ENCODE data around the gene TBC1D8. TPM values are rescaled to one million over a fixed set of nuclear protein-coding genes. Genes with fewer than 3 reads are reported as not detected.

TBC1D8 gene
- total and polyA plus RNA-seq, 9 of the 15 experiments (the other 6 are each of a cell fraction or from before 2014, with no cell fraction given), result 0.36 to 1.3 (median 0.82) TPM

GRCh38 chr2:101038455-101039255 lies 112.5 kb downstream of the TBC1D8 start (continued):
- TF ChIP-seq SMAD3 (CRISPR knock-in tag; conservative IDR thresholded peaks at IDR 0.05), result no peak
- no peak for TF ChIP-seq KDM4B (IDR thresholded peaks at IDR 0.05; ENCODE audit: borderline replicate concordance in 2 of 2, low read depth in 1 of 2)
- no peak for TF ChIP-seq KAT7 (CRISPR knock-in tag; IDR thresholded peaks at IDR 0.05; ENCODE audit: borderline replicate concordance)
- no peak for TF ChIP-seq SREBF2 (CRISPR knock-in tag; IDR thresholded peaks at IDR 0.05)
- TF ChIP-seq ATF3 (IDR thresholded peaks at IDR 0.05), result peak; percentile 98
- peak; percentile 81; the same call in 1 of the 2 replicates for TF ChIP-seq ATF3 (CRISPR knock-in tag; conservative IDR thresholded peaks at IDR 0.05)
- TF ChIP-seq NELFE (IDR thresholded peaks at IDR 0.05; ENCODE audit: insufficient read depth, insufficient read length), result no peak
- no peak for TF ChIP-seq BRD4 (IDR thresholded peaks at IDR 0.05)
- TF ChIP-seq SAP30 (IDR thresholded peaks at IDR 0.05; ENCODE audit: borderline replicate concordance, insufficient read depth, low read depth, low read length, poor library complexity, severe bottlenecking), result no peak
- no peak for TF ChIP-seq ZNF639 (CRISPR knock-in tag; conservative IDR thresholded peaks at IDR 0.05 in 1 of 2, IDR thresholded peaks at IDR 0.05 in 1 of 2)
- TF ChIP-seq SMARCB1 (IDR thresholded peaks at IDR 0.05; ENCODE audit: insufficient read length, low read depth), result no peak
- no peak for TF ChIP-seq LARP7 (IDR thresholded peaks at IDR 0.05)
- TF ChIP-seq ARNT (IDR thresholded peaks at IDR 0.05), result no peak; a peak in 1 of 4 replicates
- no peak for TF ChIP-seq ZNF124 (CRISPR knock-in tag; IDR thresholded peaks at IDR 0.05)
- no peak for TF ChIP-seq FOS (IDR thresholded peaks at IDR 0.05; ENCODE audit: extremely low read depth, insufficient read length)
- no peak for TF ChIP-seq ZNF740 (CRISPR knock-in tag; IDR thresholded peaks at IDR 0.05)
- TF ChIP-seq ZNF740 (tag; IDR thresholded peaks at IDR 0.05), result no peak
- TF ChIP-seq ZNF408 (CRISPR knock-in tag; IDR thresholded peaks at IDR 0.05; ENCODE audit: low read depth), result no peak
- no peak; the same call in 1 of the 2 replicates for TF ChIP-seq KLF13 (tag; IDR thresholded peaks at IDR 0.05; ENCODE audit: borderline replicate concordance, low read depth)
- no peak for TF ChIP-seq ZC3H11A (IDR thresholded peaks at IDR 0.05; ENCODE audit: low read depth, low read length)
- TF ChIP-seq E2F4 (CRISPR knock-in tag; IDR thresholded peaks at IDR 0.05; ENCODE audit: low read depth), result no peak

Data from K562 (cell line).